ENCODE results near the gene CSTF2. TPM values are rescaled to one million over a fixed set of nuclear protein-coding genes. Genes with fewer than 3 reads are reported as not detected.

CSTF2 gene
- total RNA-seq, 4 donors from 2014 or later, result 11.1 to 24.8 (median 15.5) TPM

DNA sequence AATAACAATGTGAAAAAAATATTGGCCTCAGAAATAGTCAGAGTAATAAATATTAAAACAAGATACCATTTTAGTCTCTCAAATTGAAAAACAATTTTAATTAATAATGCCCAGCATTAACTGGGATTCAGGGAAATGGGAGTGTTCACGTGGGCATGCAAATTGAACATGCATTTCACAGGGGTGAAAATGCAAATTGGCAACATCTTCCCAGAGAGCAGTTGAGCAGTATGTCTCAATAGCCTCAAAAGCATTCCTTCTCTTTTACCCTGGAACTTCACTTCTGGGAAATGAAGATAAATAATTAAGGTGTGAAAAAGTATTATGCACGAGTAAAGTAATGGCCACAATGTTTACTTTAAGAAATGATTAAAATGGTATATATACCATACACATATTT is 32.6 kb downstream of the CSTF2 start:
- TF ChIP-seq POLR2A (IDR thresholded peaks at IDR 0.05), result no peak
- TF ChIP-seq CTCF (IDR thresholded peaks at IDR 0.05), result no peak
- H3K4me1 ChIP-seq, result no peaks in the 10 kb centered on the region
- H3K4me3 ChIP-seq, result no peak overlapping the region
- no peak overlapping the region for H3K27ac ChIP-seq
- intact Hi-C loops (cut with DNase I; ENCODE audit: low total_unique reads), result no loop called here
- no peak for DNase-seq
- no peaks in the 10 kb centered on the region for H3K27me3 ChIP-seq
- no peaks in the 10 kb centered on the region for H3K36me3 ChIP-seq
- no peaks in the 10 kb centered on the region for H3K9me3 ChIP-seq

GRCh38 chrX:100863326-100863864 is 43.2 kb downstream of the CSTF2 start:
- Histone ChIP-seq H3K27me3 (no peaks in the 10 kb centered on the region), H3K9me3 (no peaks in the 10 kb centered on the region), H3K36me3 (no peaks in the 10 kb centered on the region), H3K27ac (no peak overlapping the region), H3K4me3 (no peak overlapping the region), H3K4me1 (no peaks in the 10 kb centered on the region)
- DNase-seq, result peak; percentile 17 to 42
- intact Hi-C loops (cut with DNase I; ENCODE audit: low total_unique reads), result no loop called here
- no peak for TF ChIP-seq POLR2A (IDR thresholded peaks at IDR 0.05)
- TF ChIP-seq CTCF (IDR thresholded peaks at IDR 0.05), result no peak

DNA sequence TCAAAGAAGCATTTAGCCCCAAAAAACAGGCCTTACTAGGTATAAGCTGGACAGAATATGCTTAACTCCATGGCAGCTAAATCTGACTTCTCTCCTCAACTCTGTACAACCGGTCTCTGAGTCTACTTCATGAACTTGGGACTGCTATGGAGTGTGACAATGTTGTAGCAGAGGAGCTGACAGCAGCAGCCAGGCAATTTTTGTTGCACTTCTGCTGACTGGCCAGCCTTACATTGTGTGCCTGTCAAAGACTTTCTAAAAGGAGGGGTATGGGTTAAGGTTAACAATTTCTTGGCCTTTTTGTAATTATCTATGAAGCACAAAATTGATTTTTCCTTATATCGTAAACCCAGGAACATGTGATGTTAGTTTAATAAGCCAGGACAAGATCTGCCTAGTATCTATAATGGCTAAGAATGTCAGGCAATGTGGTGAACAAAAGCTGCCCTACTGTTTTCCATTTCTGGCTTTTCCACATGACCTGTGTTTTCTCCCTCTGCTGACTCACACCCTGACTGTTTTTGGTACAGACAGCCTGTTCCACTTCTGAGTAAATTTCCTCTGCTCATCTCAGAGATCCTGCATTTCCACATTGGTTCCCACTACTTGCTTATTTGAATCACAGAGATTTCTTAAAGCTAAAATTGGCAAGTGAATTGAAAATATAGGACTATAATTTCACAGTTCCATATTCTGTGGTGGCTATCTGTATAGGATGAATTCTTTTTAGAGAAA is 44.6 kb downstream of the CSTF2 start:
- H3K27ac ChIP-seq, result peak overlapping the region; percentile 47 to 63
- H3K4me3 ChIP-seq, result no peak overlapping the region
- no peaks in the 10 kb centered on the region for H3K36me3 ChIP-seq
- no peaks in the 10 kb centered on the region for H3K4me1 ChIP-seq
- DNase-seq, result peak in 1 of 2 donors; percentile 24
- intact Hi-C loops (cut with DNase I; ENCODE audit: low total_unique reads), result no loop called here
- TF ChIP-seq POLR2A (IDR thresholded peaks at IDR 0.05) (no peak), CTCF (IDR thresholded peaks at IDR 0.05) (no peak)
- no peaks in the 10 kb centered on the region for H3K27me3 ChIP-seq
- H3K9me3 ChIP-seq, result no peaks in the 10 kb centered on the region

- Histone ChIP-seq H3K27ac (no peak overlapping the region), H3K36me3 (no peaks in the 10 kb centered on the region), H3K4me1 (no peaks in the 10 kb centered on the region), H3K9me3 (no peaks in the 10 kb centered on the region), H3K27me3 (no peaks in the 10 kb centered on the region), H3K4me3 (no peak overlapping the region)
- intact Hi-C loops (cut with DNase I; ENCODE audit: low total_unique reads), result no loop called here
- no peak for TF ChIP-seq POLR2A (IDR thresholded peaks at IDR 0.05)
- no peak for TF ChIP-seq CTCF (IDR thresholded peaks at IDR 0.05)
- DNase-seq, result no peak
Measured at GRCh38 chrX:100868273-100868672, 48.1 kb downstream of the CSTF2 start.

- H3K4me3 ChIP-seq, result no peak overlapping the region
- no peaks in the 10 kb centered on the region for H3K9me3 ChIP-seq
- no peak overlapping the region for H3K27ac ChIP-seq
- intact Hi-C loops (cut with DNase I; ENCODE audit: low total_unique reads), result no loop called here
- no peak for TF ChIP-seq CTCF (IDR thresholded peaks at IDR 0.05)
- no peak for TF ChIP-seq POLR2A (IDR thresholded peaks at IDR 0.05)
- no peak for DNase-seq
- H3K36me3 ChIP-seq, result no peaks in the 10 kb centered on the region
- no peaks in the 10 kb centered on the region for H3K4me1 ChIP-seq
- H3K27me3 ChIP-seq, result no peaks in the 10 kb centered on the region
Measured at GRCh38 chrX:100870527-100870926, 50.3 kb downstream of the CSTF2 start.

Data from uterus (tissue), 4 donors.